ENCODE measurements around the gene COPS9. TPM values are rescaled to one million over a fixed set of nuclear protein-coding genes. Genes with fewer than 3 reads are reported as not detected.

Gene COPS9
- total and polyA plus RNA-seq, 12 donors: 63.7 to 469 (median 152) TPM

GRCh38 chr2:240146627-240147278 lies 10.6 kb upstream of the COPS9 start:
- intact Hi-C loops (cut with DNase I): no loop called here
- Histone ChIP-seq H3K36me3 (replicated peaks in 1 of 2) (no peaks in the 10 kb centered on the region), H3K27me3 (peaks cover 10% of the 10 kb centered on the region), H3K4me3 (no peak overlapping the region), H3K9me3 (replicated peaks in 1 of 3) (no peaks in the 10 kb centered on the region), H3K27ac (no peak overlapping the region), H3K4me1 (replicated peaks in 1 of 2) (no peaks in the 10 kb centered on the region)
- WGBS, 4 donors: 66 to 72% (median 68%) methylated on average over 6 to 12 of the region's 12 CpGs
- TF ChIP-seq CTCF (IDR thresholded peaks at IDR 0.05) (no peak), POLR2A (IDR thresholded peaks at IDR 0.05) (no peak)
- DNase-seq: no peak

GRCh38 chr2:240146141-240146561 lies 10.0 kb upstream of the COPS9 start:
- intact Hi-C loops (cut with DNase I): no loop called here
- peaks cover 10% of the 10 kb centered on the region for H3K27me3 ChIP-seq
- TF ChIP-seq CTCF (IDR thresholded peaks at IDR 0.05): no peak
- no peak for TF ChIP-seq POLR2A (IDR thresholded peaks at IDR 0.05)

GRCh38 chr2:240145461-240145860 lies 9.4 kb upstream of the COPS9 start:
- H3K9me3 ChIP-seq (replicated peaks in 1 of 3): no peaks in the 10 kb centered on the region
- TF ChIP-seq CTCF (IDR thresholded peaks at IDR 0.05) (no peak), POLR2A (IDR thresholded peaks at IDR 0.05) (no peak)
- no peaks in the 10 kb centered on the region for H3K4me1 ChIP-seq (replicated peaks in 1 of 2)
- no peak overlapping the region for H3K4me3 ChIP-seq
- no peaks in the 10 kb centered on the region for H3K36me3 ChIP-seq (replicated peaks in 1 of 2)
- DNase-seq: no peak
- intact Hi-C loops (cut with DNase I): loop anchor here in 1 of 2 donors (2.0 kb wide), 1 partner anchor 85 kb away; no protein-coding TSS in a partner anchor
- H3K27ac ChIP-seq: no peak overlapping the region
- WGBS, 4 donors: 71 to 78% (median 75%) methylated on average over 13 of the region's 13 CpGs
- H3K27me3 ChIP-seq: peaks cover 10% of the 10 kb centered on the region

More at GRCh38 chr2:240146141-240146561, 10.0 kb upstream of the COPS9 start:
- DNase-seq: no peak
- Histone ChIP-seq H3K36me3 (replicated peaks in 1 of 2) (no peaks in the 10 kb centered on the region), H3K4me3 (no peak overlapping the region), H3K4me1 (replicated peaks in 1 of 2) (no peaks in the 10 kb centered on the region), H3K9me3 (replicated peaks in 1 of 3) (no peaks in the 10 kb centered on the region), H3K27ac (no peak overlapping the region)
- WGBS, 4 donors: 13 to 33% (median 27%) methylated on average over 2 to 10 of the region's 10 CpGs

- DNase-seq: no peak
- WGBS, 4 donors: 64 to 75% (median 71%) methylated on average over 14 to 20 of the region's 20 CpGs
- Histone ChIP-seq H3K9me3 (replicated peaks in 1 of 3) (no peaks in the 10 kb centered on the region), H3K36me3 (replicated peaks in 1 of 2) (no peaks in the 10 kb centered on the region), H3K4me3 (no peak overlapping the region), H3K27ac (no peak overlapping the region), H3K4me1 (replicated peaks in 1 of 2) (no peaks in the 10 kb centered on the region), H3K27me3 (peaks cover 7% of the 10 kb centered on the region)
- TF ChIP-seq CTCF (IDR thresholded peaks at IDR 0.05): no peak
- no peak for TF ChIP-seq POLR2A (IDR thresholded peaks at IDR 0.05)
- intact Hi-C loops (cut with DNase I): loop anchor here (2.0 to 5.0 kb wide), 2 partner anchors 82 to 84 kb away; no protein-coding TSS in a partner anchor
Observed at GRCh38 chr2:240144649-240145261, 8.7 kb upstream of the COPS9 start.
